Activated CD8-positive, alpha-beta memory T cell treated with anti-CD3 and anti-CD28 coated beads, Interleukin-2, amount 50 U/mL, for 4 hours (primary cell): Measurements from ENCODE around the gene POLD3.

Experiments used
- DNase-seq: peaks from one replicate; pipeline ENCODE4 v3.0.0-alpha.2; 2020

POLD3 gene

GRCh38 chr11:74676596-74676995 is 84.2 kb downstream of the POLD3 start:
- DNase-seq = no peak

GRCh38 chr11:74677131-74677530 is 84.7 kb downstream of the POLD3 start:
- no peak for DNase-seq

- DNase-seq = no peak
These were observed 85.7 kb downstream of the POLD3 start for GRCh38 chr11:74678041-74678440.

GRCh38 chr11:74678591-74679512 is 86.5 kb downstream of the POLD3 start:
- DNase-seq = no peak

GRCh38 chr11:74679513-74679865 is 87.1 kb downstream of the POLD3 start:
- no peak for DNase-seq

GRCh38 chr11:74680035-74680671 is 87.8 kb downstream of the POLD3 start:
- DNase-seq = no peak

GRCh38 chr11:74680703-74681531 is 88.5 kb downstream of the POLD3 start:
- no peak for DNase-seq

- no peak for DNase-seq
These were observed 89.6 kb downstream of the POLD3 start for GRCh38 chr11:74681686-74682651.

GRCh38 chr11:74682731-74683278 is 90.4 kb downstream of the POLD3 start:
- DNase-seq = no peak

GRCh38 chr11:74683279-74683871 is 91.0 kb downstream of the POLD3 start:
- no peak for DNase-seq

GRCh38 chr11:74683941-74684481 is 91.6 kb downstream of the POLD3 start:
- no peak for DNase-seq

- DNase-seq = no peak
These were observed 92.3 kb downstream of the POLD3 start for GRCh38 chr11:74684661-74685060.

- no peak for DNase-seq
These were observed 93.0 kb downstream of the POLD3 start for GRCh38 chr11:74685338-74685737.

GRCh38 chr11:74685905-74686304 is 93.5 kb downstream of the POLD3 start:
- DNase-seq = no peak

GRCh38 chr11:74686792-74687191 is 94.4 kb downstream of the POLD3 start:
- no peak for DNase-seq

- DNase-seq = no peak
These were observed 95.0 kb downstream of the POLD3 start for GRCh38 chr11:74687237-74688023.

- no peak for DNase-seq
These were observed 97.3 kb downstream of the POLD3 start for GRCh38 chr11:74689666-74690065.

- DNase-seq = no peak
These were observed 99.4 kb downstream of the POLD3 start for GRCh38 chr11:74691755-74692154.
